ENCODE data around the gene FAM83D. TPM values are rescaled to one million over a fixed set of nuclear protein-coding genes. Genes with fewer than 3 reads are reported as not detected.

Gene FAM83D
- total RNA-seq, 1 donor = 17.7 TPM

GRCh38 chr20:38973645-38974044 lies 47.4 kb downstream of the FAM83D start:
- no peak for TF ChIP-seq CTCF (IDR thresholded peaks at IDR 0.05; ENCODE audit: insufficient read depth, low read depth, low read length)
- DNase-seq (ENCODE audit: low read depth) = peak; percentile 36
- H3K4me3 ChIP-seq (ENCODE audit: low read depth, low read length) = no peak overlapping the region

GRCh38 chr20:38975539-38976120 lies 49.4 kb downstream of the FAM83D start:
- no peak for DNase-seq (ENCODE audit: low read depth)
- TF ChIP-seq CTCF (IDR thresholded peaks at IDR 0.05; ENCODE audit: insufficient read depth, low read depth, low read length) = no peak

GRCh38 chr20:38979434-38979833 lies 53.2 kb downstream of the FAM83D start:
- TF ChIP-seq CTCF (IDR thresholded peaks at IDR 0.05; ENCODE audit: insufficient read depth, low read depth, low read length) = no peak
- no peak overlapping the region for H3K4me3 ChIP-seq (ENCODE audit: low read depth, low read length)
- no peak for DNase-seq (ENCODE audit: low read depth)

More at GRCh38 chr20:38975539-38976120, 49.4 kb downstream of the FAM83D start:
- H3K4me3 ChIP-seq (ENCODE audit: low read depth, low read length) = no peak overlapping the region

GRCh38 chr20:38979842-38980241 lies 53.6 kb downstream of the FAM83D start:
- no peak overlapping the region for H3K4me3 ChIP-seq (ENCODE audit: low read depth, low read length)
- DNase-seq (ENCODE audit: low read depth) = no peak
- no peak for TF ChIP-seq CTCF (IDR thresholded peaks at IDR 0.05; ENCODE audit: insufficient read depth, low read depth, low read length)

GRCh38 chr20:38982291-38982690 lies 56.1 kb downstream of the FAM83D start:
- TF ChIP-seq CTCF (IDR thresholded peaks at IDR 0.05; ENCODE audit: insufficient read depth, low read depth, low read length) = no peak
- DNase-seq (ENCODE audit: low read depth) = peak; percentile 53
- H3K4me3 ChIP-seq (ENCODE audit: low read depth, low read length) = no peak overlapping the region

- no peak for DNase-seq (ENCODE audit: low read depth)
- no peak for TF ChIP-seq CTCF (IDR thresholded peaks at IDR 0.05; ENCODE audit: insufficient read depth, low read depth, low read length)
These were observed 58.8 kb downstream of the FAM83D start for GRCh38 chr20:38985060-38985459.

GRCh38 chr20:38985603-38986170 lies 59.5 kb downstream of the FAM83D start:
- DNase-seq (ENCODE audit: low read depth) = peak; percentile 95
- no peak overlapping the region for H3K4me3 ChIP-seq (ENCODE audit: low read depth, low read length)
- TF ChIP-seq CTCF (IDR thresholded peaks at IDR 0.05; ENCODE audit: insufficient read depth, low read depth, low read length) = no peak

More at GRCh38 chr20:38985060-38985459, 58.8 kb downstream of the FAM83D start:
- no peak overlapping the region for H3K4me3 ChIP-seq (ENCODE audit: low read depth, low read length)

All from fibroblast of villous mesenchyme (primary cell).